ENCODE data around the gene NPM1. TPM values are rescaled to one million over a fixed set of nuclear protein-coding genes. Genes with fewer than 3 reads are reported as not detected.
"Not testable (repeated sequence)": the region's sequence is repeated elsewhere in the genome, so short reads cannot be mapped to it uniquely, and the experiment has no call there.

The NPM1 gene
- total and polyA plus RNA-seq, 10 donors = 441 to 2,472 (median 624) TPM

- Histone ChIP-seq H3K9me3 (no peaks in the 10 kb centered on the region), H3K4me1 (no peaks in the 10 kb centered on the region), H3K36me3 (no peaks in the 10 kb centered on the region), H3K4me3 (no peak overlapping the region), H3K27me3 (replicated peaks in 1 of 7) (peaks cover 0 to 29% (median 0%) of the 10 kb centered on the region in 7 donors), H3K27ac (no peak overlapping the region)
- WGBS, 5 donors = 80 to 93% (median 83%) methylated on average over 12 to 13 of the region's 13 CpGs
- TF ChIP-seq POLR2AphosphoS5 (IDR thresholded peaks at IDR 0.05) (no peak), POLR2A (IDR thresholded peaks at IDR 0.05) (no peak), CTCF (IDR thresholded peaks at IDR 0.05 in 8 of 11, conservative IDR thresholded peaks at IDR 0.05 in 3 of 11) (no peak)
- DNase-seq = peak; percentile 69
- intact Hi-C loops (cut with DNase I; ENCODE audit: low total_unique reads) = no loop called here
These were observed 16.3 kb upstream of the NPM1 start for GRCh38 chr5:171371326-171371725.

GRCh38 chr5:171379961-171380360 is 7.7 kb upstream of the NPM1 start:
- no peaks in the 10 kb centered on the region for H3K9me3 ChIP-seq
- H3K4me1 ChIP-seq = no peaks in the 10 kb centered on the region
- DNase-seq = no peak
- no peak overlapping the region for H3K4me3 ChIP-seq
- intact Hi-C loops (cut with DNase I; ENCODE audit: low total_unique reads) = no loop called here
- 91 to 97% (median 96%) methylated on average over 7 of the region's 7 CpGs for WGBS, 5 donors
- TF ChIP-seq CTCF (IDR thresholded peaks at IDR 0.05 in 8 of 11, conservative IDR thresholded peaks at IDR 0.05 in 3 of 11) (no peak), POLR2A (IDR thresholded peaks at IDR 0.05) (no peak), POLR2AphosphoS5 (IDR thresholded peaks at IDR 0.05) (no peak)
- H3K36me3 ChIP-seq = no peaks in the 10 kb centered on the region
- H3K27ac ChIP-seq = no peak overlapping the region
- H3K27me3 ChIP-seq (replicated peaks in 1 of 7) = no peaks in the 10 kb centered on the region

- DNase-seq; H3K27ac ChIP-seq; H3K36me3 ChIP-seq; H3K4me3 ChIP-seq; intact Hi-C loops (cut with DNase I; ENCODE audit: low total_unique reads); H3K27me3 ChIP-seq (replicated peaks in 1 of 7); H3K9me3 ChIP-seq: not testable (repeated sequence)
- peaks cover 3 to 25% (median 12%) of the 10 kb centered on the region in 6 donors for H3K4me1 ChIP-seq
- 93 to 95% (median 94%) methylated on average over 9 of the region's 9 CpGs for WGBS, 5 donors
These were observed 3.2 kb upstream of the NPM1 start for GRCh38 chr5:171384416-171384815.

GRCh38 chr5:171384999-171385398 is 2.6 kb upstream of the NPM1 start:
- H3K9me3 ChIP-seq; H3K4me3 ChIP-seq; H3K27ac ChIP-seq; H3K27me3 ChIP-seq (replicated peaks in 1 of 7); intact Hi-C loops (cut with DNase I; ENCODE audit: low total_unique reads); DNase-seq; H3K36me3 ChIP-seq: not testable (repeated sequence)
- H3K4me1 ChIP-seq = peaks cover 9 to 31% (median 18%) of the 10 kb centered on the region in 6 donors
- WGBS, 5 donors = 81 to 88% (median 85%) methylated on average over 3 of the region's 3 CpGs

- DNase-seq = peak; percentile 77
- WGBS, 5 donors = 96 to 98% (median 97%) methylated on average over 25 of the region's 25 CpGs
- H3K27me3 ChIP-seq (replicated peaks in 1 of 7) = no peaks in the 10 kb centered on the region
- H3K9me3 ChIP-seq = no peaks in the 10 kb centered on the region
- TF ChIP-seq POLR2AphosphoS5 (IDR thresholded peaks at IDR 0.05) (no peak), CTCF (IDR thresholded peaks at IDR 0.05 in 8 of 11, conservative IDR thresholded peaks at IDR 0.05 in 3 of 11) (no peak), POLR2A (IDR thresholded peaks at IDR 0.05) (no peak)
- peak overlapping the region in 2 of 8 donors; percentile 76 to 85 for H3K4me3 ChIP-seq
- peaks cover 0 to 10% (median 0%) of the 10 kb centered on the region in 6 donors for H3K36me3 ChIP-seq
- intact Hi-C loops (cut with DNase I; ENCODE audit: low total_unique reads) = no loop called here
- H3K27ac ChIP-seq = peak overlapping the region in 1 of 8 donors; percentile 89
- peaks cover 20 to 42% (median 30%) of the 10 kb centered on the region in 6 donors for H3K4me1 ChIP-seq
These were observed 1.5 kb upstream of the NPM1 start for GRCh38 chr5:171386006-171386671.

Data from spleen (tissue), 11 donors.